Keratinocyte (primary cell): Measurements from ENCODE around the gene TRAPPC6A. TPM values are rescaled to one million over a fixed set of nuclear protein-coding genes. Genes with fewer than 3 reads are reported as not detected.

Experiments used
- DNase-seq: peaks from one replicate; pipeline ENCODE4 v3.0.0-alpha.2; 2011; ENCODE audit warnings: low read depth, missing footprints, low spot score
- FAIRE-seq: peaks from 2 replicates; lab custom pipeline; 2011; peaks lifted over from hg19 to GRCh38; lab: Jason Lieb, UNC
- H2AFZ ChIP-seq: 2 replicates; pipeline ENCODE4 v1.6.0; 2012; ENCODE audit warnings: low read length, control low read depth, inconsistent platforms; ENCODE audit not compliant: control insufficient read depth
- H3K27ac ChIP-seq: 2 replicates; pipeline ENCODE4 v1.5.1; 2011; ENCODE audit warnings: low read length; ENCODE audit not compliant: control insufficient read depth, insufficient read depth
- H3K27me3 ChIP-seq: 3 replicates; pipeline ENCODE4 v1.6.0; 2011; ENCODE audit warnings: low read length; ENCODE audit not compliant: control insufficient read depth, insufficient read depth; ENCODE audit errors: extremely low read depth
- H3K36me3 ChIP-seq, 2 experiments: 2 replicates in 1 of 2; 3 replicates in 1 of 2; pipeline ENCODE4 v1.5.1; 2011; ENCODE audit warnings: low read length in 2 of 2, mild to moderate bottlenecking in 1 of 2; ENCODE audit not compliant: control insufficient read depth in 2 of 2, insufficient read depth in 2 of 2; ENCODE audit errors: extremely low read depth in 1 of 2
- H3K4me1 ChIP-seq: 3 replicates; pipeline ENCODE4 v1.5.1; 2011; ENCODE audit warnings: low read length; ENCODE audit not compliant: control insufficient read depth, insufficient read depth; ENCODE audit errors: extremely low read depth
- H3K4me2 ChIP-seq: 3 replicates; pipeline ENCODE4 v1.6.0; 2011; ENCODE audit warnings: low read depth, low read length; ENCODE audit not compliant: control insufficient read depth, insufficient read depth; ENCODE audit errors: extremely low read depth
- H3K4me3 ChIP-seq, 3 experiments: fragments of 200-600 bp in 1 of 3; sonication (generic) in 1 of 3; 2 replicates in 2 of 3; 3 replicates in 1 of 3; pipeline ENCODE4 v1.5.1; 2011 to 2016; ENCODE audit warnings: low read length in 3 of 3, mild to moderate bottlenecking in 3 of 3, control low read depth in 2 of 3, inconsistent platforms in 1 of 3, low read depth in 1 of 3, mixed read lengths in 1 of 3, mixed run types in 1 of 3, moderate library complexity in 1 of 3; ENCODE audit not compliant: control insufficient read depth in 2 of 3, insufficient read depth in 2 of 3; ENCODE audit errors: extremely low read depth in 1 of 3
- H3K79me2 ChIP-seq: 2 replicates; pipeline ENCODE4 v1.6.0; 2012; ENCODE audit warnings: low read length; ENCODE audit not compliant: control insufficient read depth, insufficient read depth
- H3K9ac ChIP-seq: 3 replicates; pipeline ENCODE4 v1.6.0; 2011; ENCODE audit warnings: low read length; ENCODE audit not compliant: control insufficient read depth, insufficient read depth; ENCODE audit errors: extremely low read depth
- H3K9me1 ChIP-seq: 3 replicates; pipeline ENCODE4 v1.6.0; 2011; ENCODE audit warnings: low read length; ENCODE audit not compliant: control insufficient read depth, insufficient read depth; ENCODE audit errors: extremely low read depth
- H3K9me3 ChIP-seq: 2 replicates; pipeline ENCODE4 v1.5.1; 2012; ENCODE audit warnings: low read depth, low read length; ENCODE audit not compliant: control insufficient read depth
- H4K20me1 ChIP-seq: 3 replicates; pipeline ENCODE4 v1.6.0; 2011; ENCODE audit warnings: low read length; ENCODE audit not compliant: control insufficient read depth, insufficient read depth; ENCODE audit errors: extremely low read depth
- EZH2 ChIP-seq: IDR thresholded peaks from one replicate; pipeline ENCODE4 v1.6.1; 2012; ENCODE audit warnings: inconsistent platforms, mild to moderate bottlenecking, low read length, moderate library complexity
- dilution Hi-C: fragments of 300-500 bp; cut with MboI; formaldehyde crosslinking; loops from one replicate; pipeline ENCODE4 v1.7.0; 2020; ENCODE audit warnings: low sequenced_read_pairs; ENCODE audit not compliant: extremely low pct_ligation_motif_present
- polyA plus RNA-seq, 5 experiments: library from polyadenylated mRNA; depleted of rRNA in 3 of 5; stranded (reverse) in 3 of 5; stranded (forward) in 1 of 5; unstranded in 1 of 5; fragments of >200 nt; gene quantifications; 1 replicate in 1 of 5; 2 replicates in 3 of 5; 3 replicates in 1 of 5; pipeline versions ENCODE4 v1.2.1 to v1.2.3, GENCODE V29; 2011 to 2012; ENCODE audit warnings: missing spikeins in 2 of 5, low read depth in 1 of 5, low replicate concordance in 1 of 5
- TF ChIP-seq, protein P1 (sequence below), 3 experiments: IDR thresholded peaks in 1 of 3; conservative IDR thresholded peaks in 1 of 3; optimal IDR thresholded peaks in 1 of 3; 2 replicates in 2 of 3; 3 replicates in 1 of 3; pipeline versions ENCODE3 to v1.5.1; 2011; ENCODE audit warnings: low read length in 3 of 3, mild to moderate bottlenecking in 3 of 3, moderate library complexity in 2 of 3, control low read depth in 1 of 3, inconsistent platforms in 1 of 3; ENCODE audit not compliant: insufficient read depth in 2 of 3; ENCODE audit errors: extremely low read depth in 1 of 3

Gene TRAPPC6A
- polyA plus RNA-seq, 1 donor (not counting 4 experiments of a cell fraction or from before 2014, with no cell fraction given) = 4.7 TPM

DNA sequence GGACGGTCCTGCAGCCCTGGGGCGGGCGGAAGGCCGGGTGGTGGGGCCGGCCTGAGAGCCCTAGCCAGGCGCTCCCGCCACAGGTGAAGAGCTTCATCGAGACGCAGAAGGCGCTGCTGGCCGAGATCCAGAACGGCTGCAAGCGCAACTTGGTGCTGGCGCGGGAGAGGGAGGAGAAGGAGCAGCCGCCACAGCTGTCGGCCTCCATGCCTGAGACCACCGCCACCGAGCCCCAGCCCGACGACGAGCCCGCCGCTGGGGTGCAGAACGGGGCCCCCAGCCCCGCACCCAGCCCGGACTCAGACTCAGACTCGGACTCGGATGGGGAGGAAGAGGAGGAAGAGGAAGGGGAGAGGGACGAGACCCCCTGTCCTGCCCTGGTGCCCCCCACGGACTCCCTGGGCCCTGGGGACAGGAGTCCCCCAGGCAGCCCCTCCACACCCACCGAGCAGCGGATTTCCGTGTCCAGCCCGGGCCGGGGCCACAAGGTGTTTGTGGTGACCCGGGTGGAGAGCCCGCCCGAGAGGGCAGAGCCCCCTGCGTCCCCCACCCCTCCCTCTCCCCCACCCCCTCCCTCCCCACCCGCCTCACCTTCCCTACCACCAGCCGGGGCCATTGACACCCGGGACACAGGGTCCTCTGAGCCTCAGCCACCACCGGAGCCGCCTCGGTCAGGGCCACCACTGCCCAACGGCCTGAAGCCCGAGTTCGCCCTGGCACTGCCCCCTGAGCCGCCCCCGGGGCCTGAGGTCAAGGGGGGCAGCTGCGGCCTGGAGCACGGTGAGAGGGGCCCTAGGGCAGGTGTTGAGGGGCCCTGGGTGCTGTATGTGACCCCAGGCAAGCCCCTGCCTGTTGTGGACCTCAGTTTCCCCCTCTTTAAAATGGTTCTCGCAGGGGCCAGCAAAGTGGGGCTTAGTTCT lies 32.5 kb downstream of the TRAPPC6A start:
- Histone ChIP-seq H3K4me3 (no peak overlapping the region), H4K20me1 (no peaks in the 10 kb centered on the region), H3K36me3 (peaks cover 9 to 14% of the 10 kb centered on the region in 2 experiments), H3K27ac (no peak overlapping the region), H3K9me3 (no peaks in the 10 kb centered on the region), H3K4me1 (peaks cover 3% of the 10 kb centered on the region), H3K27me3 (no peaks in the 10 kb centered on the region), H2AFZ (no peak overlapping the region), H3K79me2 (no peaks in the 10 kb centered on the region), H3K4me2 (no peak overlapping the region), H3K9ac (no peak overlapping the region), H3K9me1 (no peaks in the 10 kb centered on the region)
- TF ChIP-seq, protein P1, sequence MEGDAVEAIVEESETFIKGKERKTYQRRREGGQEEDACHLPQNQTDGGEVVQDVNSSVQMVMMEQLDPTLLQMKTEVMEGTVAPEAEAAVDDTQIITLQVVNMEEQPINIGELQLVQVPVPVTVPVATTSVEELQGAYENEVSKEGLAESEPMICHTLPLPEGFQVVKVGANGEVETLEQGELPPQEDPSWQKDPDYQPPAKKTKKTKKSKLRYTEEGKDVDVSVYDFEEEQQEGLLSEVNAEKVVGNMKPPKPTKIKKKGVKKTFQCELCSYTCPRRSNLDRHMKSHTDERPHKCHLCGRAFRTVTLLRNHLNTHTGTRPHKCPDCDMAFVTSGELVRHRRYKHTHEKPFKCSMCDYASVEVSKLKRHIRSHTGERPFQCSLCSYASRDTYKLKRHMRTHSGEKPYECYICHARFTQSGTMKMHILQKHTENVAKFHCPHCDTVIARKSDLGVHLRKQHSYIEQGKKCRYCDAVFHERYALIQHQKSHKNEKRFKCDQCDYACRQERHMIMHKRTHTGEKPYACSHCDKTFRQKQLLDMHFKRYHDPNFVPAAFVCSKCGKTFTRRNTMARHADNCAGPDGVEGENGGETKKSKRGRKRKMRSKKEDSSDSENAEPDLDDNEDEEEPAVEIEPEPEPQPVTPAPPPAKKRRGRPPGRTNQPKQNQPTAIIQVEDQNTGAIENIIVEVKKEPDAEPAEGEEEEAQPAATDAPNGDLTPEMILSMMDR (optimal IDR thresholded peaks at IDR 0.05 in 1 of 3, IDR thresholded peaks at IDR 0.05 in 1 of 3, conservative IDR thresholded peaks at IDR 0.05 in 1 of 3; ENCODE audit: extremely low read depth in 1 of 3, insufficient read depth in 2 of 3, low read length in 3 of 3) = no peak
- no peak for FAIRE-seq
- DNase-seq = no peak
- dilution Hi-C loops = no loop called here

DNA sequence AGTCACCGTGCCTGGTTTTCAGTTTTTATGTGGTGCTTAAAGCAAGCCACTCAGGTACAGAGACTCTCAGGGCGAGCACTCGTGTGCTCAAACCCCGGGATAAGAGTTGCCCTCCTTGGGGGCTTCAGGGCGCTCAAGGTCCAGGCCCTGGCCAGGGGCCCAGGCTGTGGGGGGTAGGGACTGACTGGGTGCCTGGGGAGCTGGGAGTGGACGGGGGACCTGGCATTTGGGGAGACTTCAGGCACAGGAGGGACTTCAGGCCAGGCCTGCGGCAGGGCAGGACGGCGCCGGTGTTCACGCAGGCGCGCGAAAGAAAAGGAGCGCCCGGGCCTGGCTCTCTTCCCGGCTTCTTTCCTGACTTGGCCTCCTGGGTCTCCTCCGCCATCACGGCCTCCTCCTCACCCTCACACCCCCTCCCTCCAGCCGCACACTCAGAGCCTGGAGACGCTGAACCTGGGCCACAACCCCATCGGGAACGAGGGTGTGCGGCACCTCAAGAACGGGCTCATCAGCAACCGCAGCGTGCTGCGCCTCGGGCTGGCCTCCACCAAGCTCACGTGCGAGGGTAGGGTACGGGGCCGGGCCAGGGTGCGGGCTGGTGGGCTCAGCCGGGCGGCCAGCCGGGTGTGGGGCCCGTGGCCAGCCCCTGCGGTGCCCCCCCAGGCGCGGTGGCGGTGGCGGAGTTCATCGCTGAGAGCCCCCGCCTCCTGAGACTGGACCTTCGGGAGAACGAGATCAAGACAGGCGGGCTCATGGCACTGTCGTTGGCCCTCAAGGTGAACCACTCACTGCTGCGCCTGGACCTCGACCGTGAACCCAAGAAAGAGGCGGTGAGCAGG lies 33.4 kb downstream of the TRAPPC6A start:
- dilution Hi-C loops = no loop called here
- Histone ChIP-seq H3K4me2 (no peak overlapping the region), H3K27ac (no peak overlapping the region), H3K79me2 (no peaks in the 10 kb centered on the region), H3K4me1 (peaks cover 3% of the 10 kb centered on the region), H4K20me1 (no peaks in the 10 kb centered on the region), H3K27me3 (no peaks in the 10 kb centered on the region), H3K4me3 (no peak overlapping the region), H3K9ac (no peak overlapping the region), H2AFZ (no peak overlapping the region), H3K9me1 (no peaks in the 10 kb centered on the region), H3K36me3 (peaks cover 9 to 14% of the 10 kb centered on the region in 2 experiments), H3K9me3 (no peaks in the 10 kb centered on the region)
- FAIRE-seq (no peak), DNase-seq (no peak)
- TF ChIP-seq EZH2 = no peak
- TF ChIP-seq, protein P1 (optimal IDR thresholded peaks at IDR 0.05 in 1 of 3, IDR thresholded peaks at IDR 0.05 in 1 of 3, conservative IDR thresholded peaks at IDR 0.05 in 1 of 3; ENCODE audit: extremely low read depth in 1 of 3, insufficient read depth in 2 of 3, low read length in 3 of 3) = no peak
